Fibroblast of skin of right biceps (primary cell): Measurements from ENCODE around the gene BTNL3.
"Not testable (repeated sequence)": the region's sequence is repeated elsewhere in the genome, so short reads cannot be mapped to it uniquely, and the experiment has no call there.

Experiments
- DNase-seq: peaks from one replicate; pipeline ENCODE4 v3.0.0-alpha.2; 2013

BTNL3 gene

GRCh38 chr5:181024245-181025064 lies 35.8 kb downstream of the BTNL3 start:
- no peak for DNase-seq

DNA sequence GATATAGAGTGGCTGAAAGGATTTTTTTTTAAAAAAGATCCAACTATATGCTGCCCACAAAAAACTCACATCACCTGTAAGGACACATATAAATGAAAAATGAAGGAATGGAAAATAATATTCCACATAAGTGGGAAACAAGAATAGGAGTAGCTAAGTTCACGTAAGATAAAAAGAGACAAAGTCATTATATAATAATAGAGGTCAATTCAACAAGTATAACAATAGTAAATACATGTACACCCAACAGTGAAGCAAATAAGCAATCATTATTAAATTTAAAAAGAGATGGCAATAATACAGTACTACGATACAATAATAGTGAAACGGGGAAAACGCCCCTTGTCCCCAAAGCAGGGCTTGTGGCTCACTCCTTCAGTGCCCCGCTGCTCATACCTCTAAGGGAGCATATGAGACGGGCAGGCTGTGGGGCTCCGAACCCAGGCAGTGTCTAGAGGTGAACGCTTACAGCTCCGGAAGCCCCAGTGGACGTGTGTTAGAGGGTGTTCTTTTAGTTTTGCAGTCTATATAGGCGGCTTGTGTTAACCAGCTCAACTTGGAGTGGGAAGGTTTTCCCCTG lies 38.9 kb downstream of the BTNL3 start:
- DNase-seq: no peak

DNA sequence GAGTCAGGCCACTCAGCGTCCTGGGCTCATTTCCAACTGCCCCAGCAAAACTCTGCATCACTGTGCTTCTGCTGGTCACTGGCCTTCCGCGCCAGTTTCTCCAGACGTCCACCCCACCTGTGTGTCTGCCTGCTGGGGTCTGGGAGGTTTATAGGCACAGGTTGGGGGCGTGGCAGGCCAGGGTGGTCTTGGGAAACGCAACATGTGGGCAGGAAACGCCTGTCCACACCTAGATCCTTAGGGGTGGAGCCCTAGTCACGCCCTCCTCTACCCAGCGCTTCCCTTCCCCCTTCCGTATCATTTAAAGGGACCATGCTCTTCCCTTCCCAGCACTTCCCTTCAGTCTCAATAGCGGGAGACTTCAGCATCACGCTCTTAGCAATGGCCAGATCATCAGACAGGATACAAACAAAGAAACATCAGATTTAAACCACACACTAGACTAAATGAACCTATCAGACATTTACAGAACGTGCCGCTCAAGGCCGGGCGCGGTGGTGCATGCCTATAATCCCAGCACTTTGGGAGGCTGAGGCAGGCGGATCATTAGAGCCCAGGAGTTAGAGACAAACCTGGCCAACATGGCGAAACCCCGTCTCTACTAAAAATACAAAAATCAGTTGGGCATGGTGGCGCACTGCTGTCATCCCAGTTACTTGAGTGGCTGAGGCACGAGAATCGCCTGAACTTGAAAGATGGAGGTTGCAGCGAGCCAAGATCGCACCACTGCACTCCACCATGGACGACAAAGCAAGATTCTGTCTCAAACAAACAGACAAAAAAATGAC lies 39.6 kb downstream of the BTNL3 start:
- DNase-seq: no peak

GRCh38 chr5:181031716-181032115 lies 43.1 kb downstream of the BTNL3 start:
- DNase-seq: no peak

DNA sequence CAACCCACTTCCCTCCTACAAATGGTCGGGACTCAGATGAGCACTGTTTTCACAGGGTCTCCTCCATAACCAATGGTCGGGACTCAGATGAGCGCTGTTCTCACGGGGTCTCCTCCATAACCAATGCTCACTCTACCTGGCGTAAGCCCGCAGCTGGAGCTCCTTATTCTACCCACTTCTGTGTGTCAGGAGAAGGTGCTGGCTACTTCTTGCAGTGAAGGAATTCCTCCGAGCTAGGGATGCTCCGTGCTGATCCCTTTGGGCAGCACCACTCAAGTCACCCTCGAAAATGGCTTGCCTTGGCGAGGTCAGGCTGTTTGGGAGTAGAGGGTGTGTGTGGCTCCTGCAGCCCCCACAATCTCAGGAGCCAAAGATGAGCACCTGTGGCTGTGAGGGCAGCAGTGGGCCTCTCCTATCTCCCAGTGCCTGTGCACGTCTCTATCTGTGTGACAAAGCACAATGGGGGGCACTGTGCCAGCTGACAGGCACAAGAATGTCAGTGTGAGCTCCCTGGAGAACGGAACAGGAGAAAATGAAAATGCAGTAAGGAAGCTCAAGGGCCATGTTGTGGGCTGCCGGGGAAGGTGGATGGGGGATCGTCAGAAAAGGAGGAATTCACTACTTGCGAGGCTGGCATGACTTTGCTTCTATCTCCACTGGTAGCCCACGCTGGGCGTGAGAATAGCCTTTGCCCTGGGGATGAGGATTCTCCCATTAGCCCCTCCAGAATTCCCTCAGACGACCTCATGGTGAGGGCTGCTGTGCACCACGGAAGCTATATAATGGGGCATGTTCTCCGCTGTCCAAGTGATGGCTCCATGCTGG lies 47.6 kb downstream of the BTNL3 start:
- no peak for DNase-seq

GRCh38 chr5:181036816-181037364 lies 48.2 kb downstream of the BTNL3 start:
- DNase-seq: no peak

DNA sequence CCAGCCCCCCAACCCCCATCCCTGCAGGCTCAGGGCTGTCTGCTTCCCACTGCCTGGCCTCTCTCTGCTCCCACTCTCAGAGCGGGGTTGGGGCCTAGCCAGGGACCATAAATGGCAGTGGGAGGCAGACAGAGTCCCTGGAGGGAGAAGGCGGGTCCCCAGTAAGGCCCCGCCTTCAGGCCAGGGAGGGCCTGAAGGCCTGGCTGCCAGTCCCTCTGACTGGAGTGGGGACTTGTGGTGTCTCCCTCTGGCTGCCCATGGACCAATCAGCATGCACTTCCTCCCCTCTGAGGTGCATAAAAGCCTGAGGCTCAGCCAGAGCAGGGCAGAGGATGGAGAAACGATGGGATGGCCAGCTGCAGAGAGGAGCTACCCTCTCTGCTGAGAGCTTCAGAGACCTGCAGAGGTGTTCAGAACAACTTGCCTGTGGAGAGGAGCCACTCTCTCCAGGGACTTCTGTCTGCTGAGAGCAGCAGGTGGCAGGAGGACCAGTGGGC lies 48.8 kb downstream of the BTNL3 start:
- no peak for DNase-seq

DNA sequence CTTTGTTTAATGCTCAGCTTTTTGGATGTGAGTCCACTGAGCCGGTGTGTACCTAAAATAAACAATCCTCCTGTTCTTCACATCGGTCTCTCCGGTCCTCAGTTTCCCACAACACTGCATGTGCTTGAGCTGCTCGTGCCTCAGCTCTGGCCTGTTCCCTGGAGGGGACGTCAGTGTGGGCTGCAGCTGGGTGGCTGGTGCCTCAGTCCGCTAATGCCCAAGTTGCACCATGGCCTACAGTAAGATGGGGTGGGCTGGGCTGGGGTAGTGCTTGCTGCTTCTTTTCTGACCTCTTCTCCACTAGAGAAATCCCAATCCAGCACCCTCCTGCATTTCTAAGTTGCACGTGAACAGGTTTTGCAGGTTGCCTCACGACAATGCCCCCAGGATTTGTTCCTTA lies 50.8 kb downstream of the BTNL3 start:
- DNase-seq: no peak

DNA sequence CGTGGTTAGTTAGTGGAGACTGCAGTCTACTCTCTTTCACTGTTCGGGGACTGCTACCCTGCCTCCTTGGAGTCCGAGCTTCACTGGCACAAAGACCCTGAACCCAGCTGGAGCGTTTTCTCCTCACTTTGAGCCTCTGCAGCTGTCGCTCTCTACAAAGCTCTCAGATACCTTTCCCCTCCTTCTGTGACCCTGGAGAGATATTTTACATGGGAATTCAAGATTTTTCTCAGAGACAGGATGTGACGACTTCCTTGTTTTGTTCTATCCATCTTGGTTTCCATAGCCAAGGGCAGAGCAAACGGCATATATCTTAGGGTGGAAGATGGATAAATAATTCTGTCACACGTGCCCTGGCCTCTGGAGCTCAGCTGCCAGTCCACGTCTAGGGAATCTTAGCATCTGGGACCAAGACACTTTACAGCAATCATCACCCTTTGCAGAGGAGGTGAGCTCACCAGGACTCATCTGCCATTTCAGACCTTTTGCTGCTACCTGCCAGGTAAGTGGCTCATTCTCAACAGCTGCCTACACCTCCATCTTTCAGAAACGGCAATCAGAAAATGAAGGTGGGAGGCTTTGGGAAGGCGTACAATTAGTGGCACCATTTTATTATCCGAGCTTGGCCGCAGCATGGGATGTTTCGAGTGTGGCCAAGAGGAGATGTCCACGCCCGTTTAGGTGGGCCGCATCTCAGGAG lies 51.4 kb downstream of the BTNL3 start, which contains the start of gene BTNL9:
Gene BTNL9, plus strand, starts transcription at position 336 of the 700 bp plus-strand sequence. CDS start 5,224 bp downstream, outside the sequence.
- DNase-seq: no peak

DNA sequence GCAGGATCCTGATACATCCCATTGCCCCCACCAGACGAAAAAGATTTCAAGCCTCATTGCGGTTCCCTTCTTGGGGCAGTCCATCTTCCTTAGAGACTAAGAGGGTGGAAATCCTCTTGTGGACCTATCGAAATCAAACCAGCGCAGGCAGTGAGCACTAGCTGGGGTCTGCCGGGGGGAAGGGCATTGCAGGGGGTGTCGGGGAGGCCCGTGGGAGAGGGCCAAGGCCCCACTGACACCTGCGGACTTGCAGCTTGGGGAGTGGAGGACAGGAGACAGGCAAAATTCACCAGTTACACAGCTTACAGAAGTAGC lies 51.9 kb downstream of the BTNL3 start:
- no peak for DNase-seq

- no peak for DNase-seq
Measured at GRCh38 chr5:181041043-181041442, 52.4 kb downstream of the BTNL3 start.

DNA sequence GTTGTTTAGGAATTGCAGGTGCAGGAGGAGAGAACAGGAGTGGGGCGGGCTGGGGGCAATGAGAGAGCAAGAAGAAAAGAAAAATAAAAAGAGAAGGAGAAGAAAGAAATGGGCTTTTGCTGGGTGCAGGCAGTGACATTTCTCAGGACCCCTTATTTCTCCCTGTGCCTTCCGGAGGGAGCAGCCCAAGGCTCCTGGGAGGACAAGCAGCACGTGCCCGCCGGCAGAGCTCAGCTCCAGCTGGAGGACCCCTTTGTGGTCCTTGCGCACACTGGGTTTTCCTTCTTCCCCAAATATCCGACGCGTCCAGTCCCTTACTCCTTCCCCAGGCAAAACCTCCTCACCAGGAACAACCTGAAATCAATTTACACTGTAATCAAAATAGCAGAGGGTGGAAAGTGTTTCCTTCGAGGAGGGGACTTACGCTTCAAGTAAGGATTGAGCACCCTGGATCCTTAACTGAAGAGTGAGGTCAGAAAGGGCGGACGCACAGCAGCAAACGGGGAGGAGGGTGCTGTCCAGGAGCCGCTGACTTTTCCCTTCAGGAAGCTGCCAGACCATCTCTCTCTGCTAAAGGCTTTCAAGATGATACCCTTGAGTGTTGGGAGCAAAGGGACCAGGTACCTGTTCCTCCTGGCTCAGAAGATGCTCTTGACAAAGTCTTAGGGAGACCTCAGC lies 53.5 kb downstream of the BTNL3 start:
- no peak for DNase-seq

GRCh38 chr5:181042722-181043121 lies 54.1 kb downstream of the BTNL3 start:
- no peak for DNase-seq

DNA sequence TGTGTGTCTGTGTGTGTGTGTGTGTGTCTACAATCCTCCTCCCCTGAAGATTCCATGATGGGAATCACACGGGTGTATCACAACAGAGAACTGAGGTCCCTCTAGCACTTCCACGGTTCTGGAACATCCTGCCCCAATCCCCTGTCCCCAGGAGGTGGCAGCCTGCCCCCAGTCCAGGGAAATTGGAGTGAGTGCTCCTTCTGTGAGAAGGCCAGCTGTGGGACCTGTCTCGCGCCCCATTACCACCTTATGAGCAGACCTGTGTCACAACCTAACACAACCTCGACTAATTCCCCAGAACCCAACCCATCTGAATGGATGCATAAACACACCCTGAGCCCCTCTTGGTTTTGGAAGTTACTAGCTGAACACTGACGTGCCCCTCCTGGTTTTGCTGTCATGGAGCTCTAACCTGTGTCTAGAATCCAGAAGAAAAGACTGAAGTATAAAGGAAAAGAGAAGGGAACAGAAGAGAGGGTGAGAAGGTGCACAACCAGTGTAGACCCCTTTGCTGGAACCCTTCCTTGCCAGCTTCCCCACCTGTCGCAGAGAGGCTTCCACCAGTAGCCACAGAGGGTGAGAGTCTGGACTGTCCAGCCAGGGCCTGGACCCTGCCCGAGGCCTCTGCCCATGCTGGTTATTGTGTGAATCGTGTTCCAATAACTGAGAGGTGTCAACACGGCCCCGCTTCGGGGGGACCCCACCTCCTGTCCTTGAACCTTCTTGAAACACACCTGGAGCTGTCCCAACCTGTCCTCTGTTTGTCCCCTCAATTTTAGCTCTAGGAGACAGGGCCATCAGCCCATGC lies 54.8 kb downstream of the BTNL3 start:
- no peak for DNase-seq

GRCh38 chr5:181044093-181044599 lies 55.5 kb downstream of the BTNL3 start:
- DNase-seq: no peak

- no peak for DNase-seq
Measured at GRCh38 chr5:181044662-181045305, 56.1 kb downstream of the BTNL3 start.

DNA sequence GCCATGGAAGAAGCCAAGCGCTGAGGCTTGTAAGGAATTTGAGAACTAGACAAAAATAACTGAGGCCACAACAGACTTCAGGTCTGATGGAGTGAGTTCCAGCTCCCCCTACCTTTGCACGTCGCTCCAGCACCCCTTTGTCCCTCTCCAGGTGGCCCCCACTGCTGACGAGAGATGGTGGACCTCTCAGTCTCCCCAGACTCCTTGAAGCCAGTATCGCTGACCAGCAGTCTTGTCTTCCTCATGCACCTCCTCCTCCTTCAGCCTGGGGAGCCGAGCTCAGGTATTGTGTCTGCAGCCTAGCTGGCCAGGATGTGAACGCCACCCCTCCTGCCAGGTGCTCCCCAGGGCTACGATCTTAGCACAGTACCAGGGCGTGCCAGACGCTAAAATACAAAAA lies 56.7 kb downstream of the BTNL3 start:
- no peak for DNase-seq

GRCh38 chr5:181045857-181046256 lies 57.2 kb downstream of the BTNL3 start:
- DNase-seq: not testable (repeated sequence)

- DNase-seq: no peak
Measured at GRCh38 chr5:181047288-181047687, 58.6 kb downstream of the BTNL3 start.

DNA sequence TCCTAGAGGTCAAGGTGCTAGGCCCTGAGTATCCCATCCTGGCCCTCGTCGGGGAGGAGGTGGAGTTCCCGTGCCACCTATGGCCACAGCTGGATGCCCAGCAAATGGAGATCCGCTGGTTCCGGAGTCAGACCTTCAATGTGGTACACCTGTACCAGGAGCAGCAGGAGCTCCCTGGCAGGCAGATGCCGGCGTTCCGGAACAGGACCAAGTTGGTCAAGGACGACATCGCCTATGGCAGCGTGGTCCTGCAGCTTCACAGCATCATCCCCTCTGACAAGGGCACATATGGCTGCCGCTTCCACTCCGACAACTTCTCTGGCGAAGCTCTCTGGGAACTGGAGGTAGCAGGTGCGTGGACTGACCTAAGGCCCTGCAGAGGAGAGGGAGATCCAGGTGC lies 59.3 kb downstream of the BTNL3 start:
- no peak for DNase-seq
